Neural cell (in vitro differentiated cells): ENCODE measurements around the gene VWA8.

ENCODE experiments used
- CTCF ChIP-seq: fragments of 450-650 bp; IDR thresholded peaks from 2 replicates; pipeline ENCODE4 v1.5.1; 2014; ENCODE audit warnings: antibody characterized with exemption, mild to moderate bottlenecking, moderate library complexity; ENCODE audit not compliant: poor library complexity, severe bottlenecking
- POLR2AphosphoS5 ChIP-seq: IDR thresholded peaks from 2 replicates; pipeline ENCODE4 v1.6.1; 2012
- TAF1 ChIP-seq: IDR thresholded peaks from 2 replicates; pipeline ENCODE4 v1.6.1; 2012; ENCODE audit warnings: low read depth

DNA sequence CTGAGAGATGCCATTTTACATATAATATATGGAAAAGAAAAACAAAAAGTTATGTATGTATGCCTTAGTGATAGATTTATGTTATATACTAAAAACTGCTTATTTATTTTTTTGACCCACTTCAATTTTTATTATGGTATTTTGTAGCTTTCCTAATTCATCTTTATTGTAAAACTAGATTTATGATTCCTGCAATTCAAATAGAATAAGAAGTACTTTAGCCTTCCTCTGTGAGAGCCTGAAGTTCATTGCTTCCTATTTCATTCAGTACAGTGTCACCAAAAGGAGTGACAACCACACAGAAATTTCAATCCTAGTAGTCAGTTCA lies 345.4 kb downstream of the VWA8 start:
- TF ChIP-seq TAF1 (no peak), CTCF (no peak), POLR2AphosphoS5 (no peak)
